SW 1271 (cell line): Measurements from ENCODE around the gene CABYR.

Source experiments
- DNase-seq, 2 experiments: peaks; one replicate each; lab custom pipeline; 2025; lab: John Stamatoyannopoulos, UW

Gene CABYR

DNA sequence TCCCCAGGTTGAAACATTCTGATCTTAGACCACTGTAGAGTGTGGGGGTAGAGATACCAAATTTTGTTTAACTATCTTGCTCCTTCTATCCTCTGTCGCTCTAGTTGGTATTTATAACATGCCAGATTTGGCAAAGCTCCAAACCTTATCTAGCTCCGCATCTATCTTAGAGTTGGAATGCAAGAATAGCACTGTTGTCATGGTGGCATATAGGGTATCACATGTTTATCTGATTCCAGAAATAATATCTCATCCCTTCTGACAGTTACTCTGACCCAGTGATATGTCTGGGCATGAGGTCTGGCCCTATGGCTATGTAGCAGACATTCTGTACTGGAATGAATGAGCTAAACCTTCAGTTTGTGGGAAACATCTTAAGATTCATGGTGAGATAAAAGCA, 51.7 kb downstream of the CABYR start:
- no peak for DNase-seq

DNA sequence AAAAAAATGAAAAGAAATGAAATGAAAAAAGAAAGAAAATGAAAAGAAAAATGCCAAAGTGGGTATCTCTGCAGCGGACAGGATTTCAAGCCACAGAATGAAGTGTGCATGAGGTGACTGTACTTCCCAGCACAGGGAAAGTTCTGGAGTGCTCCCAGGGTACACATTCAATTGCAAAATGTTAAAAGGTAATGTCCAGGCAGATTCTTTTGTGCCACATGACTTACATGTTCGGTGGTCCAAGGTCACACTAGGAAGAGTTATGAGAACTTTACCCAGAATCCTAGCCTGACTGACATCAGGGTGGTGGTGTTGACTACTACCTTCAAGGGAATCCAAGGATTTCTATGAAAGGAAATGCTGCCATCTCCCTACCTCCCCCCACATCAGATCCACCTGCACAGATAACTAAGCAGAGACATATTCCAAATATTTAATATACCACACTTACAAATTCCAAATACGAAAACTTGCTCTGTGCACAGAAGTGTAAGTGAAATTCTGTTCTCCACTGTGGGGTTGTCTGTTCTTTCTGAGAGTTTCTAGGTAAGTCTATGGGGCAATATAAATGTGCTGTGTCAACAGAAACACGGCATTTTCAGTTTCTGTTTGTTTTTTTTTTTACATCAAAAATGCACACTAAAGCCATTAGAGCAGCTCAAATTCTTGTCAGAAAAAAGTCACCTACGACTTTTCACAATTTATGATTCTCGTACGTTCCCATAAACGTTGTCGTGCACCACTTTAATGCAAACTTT, 56.6 kb downstream of the CABYR start:
- DNase-seq = no peak

DNA sequence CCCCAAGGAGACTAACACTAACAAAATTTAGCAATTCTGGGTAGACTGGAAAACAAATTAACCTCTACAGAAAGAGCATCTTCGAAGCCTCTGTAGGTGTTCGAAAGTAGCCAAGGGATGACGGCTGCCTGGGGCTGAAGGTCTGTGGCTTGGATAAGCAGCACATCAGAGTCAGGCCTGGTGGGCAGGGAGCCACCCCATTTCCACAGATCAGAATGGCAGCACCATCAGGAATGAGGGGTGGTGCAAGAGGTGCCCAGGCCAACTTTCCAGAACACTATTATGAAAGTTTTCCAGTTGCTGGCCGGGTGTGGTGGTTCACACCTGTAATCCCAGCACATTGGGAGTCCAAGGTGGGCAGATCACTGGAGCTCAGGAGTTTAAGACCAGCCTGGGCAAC, 57.9 kb downstream of the CABYR start:
- DNase-seq = no peak

DNA sequence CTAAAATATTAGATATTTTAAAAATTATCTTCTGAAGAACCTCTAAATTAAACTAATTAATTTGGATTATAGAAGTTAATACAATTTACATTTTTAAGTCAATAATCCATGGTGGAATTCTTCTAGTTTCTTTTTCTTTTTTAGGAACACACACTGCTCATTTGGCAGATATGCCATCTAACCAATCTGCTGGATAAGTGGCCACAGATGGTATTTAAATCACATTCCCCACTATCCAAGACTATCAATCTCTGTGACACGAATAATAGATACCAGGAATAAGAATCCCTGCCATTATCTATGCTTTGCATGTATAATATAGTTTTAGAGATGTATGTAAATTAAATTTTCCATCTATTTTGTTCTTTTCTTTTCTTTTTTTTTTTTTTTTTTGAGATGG, 58.5 kb downstream of the CABYR start:
- DNase-seq = no peak

DNA sequence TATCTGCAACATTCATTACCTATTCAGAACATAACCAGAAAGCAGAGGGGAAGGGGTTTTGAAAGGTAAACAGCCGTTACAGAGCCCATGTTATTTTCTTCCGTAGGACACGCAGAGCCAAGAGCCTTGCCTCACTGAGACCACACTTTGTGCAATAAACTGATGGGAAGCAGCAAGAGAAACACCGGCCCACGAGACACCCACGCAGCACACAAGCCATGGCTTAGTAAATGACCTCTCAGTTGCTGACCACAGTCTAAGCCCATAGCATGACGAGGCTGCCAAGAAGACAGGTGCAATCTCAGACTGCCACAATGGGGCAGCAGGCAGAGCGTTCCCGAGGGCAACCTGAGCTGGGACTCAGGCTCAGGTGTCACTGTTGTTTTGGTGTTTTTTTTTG, 59.6 kb downstream of the CABYR start:
- DNase-seq = no peak

DNA sequence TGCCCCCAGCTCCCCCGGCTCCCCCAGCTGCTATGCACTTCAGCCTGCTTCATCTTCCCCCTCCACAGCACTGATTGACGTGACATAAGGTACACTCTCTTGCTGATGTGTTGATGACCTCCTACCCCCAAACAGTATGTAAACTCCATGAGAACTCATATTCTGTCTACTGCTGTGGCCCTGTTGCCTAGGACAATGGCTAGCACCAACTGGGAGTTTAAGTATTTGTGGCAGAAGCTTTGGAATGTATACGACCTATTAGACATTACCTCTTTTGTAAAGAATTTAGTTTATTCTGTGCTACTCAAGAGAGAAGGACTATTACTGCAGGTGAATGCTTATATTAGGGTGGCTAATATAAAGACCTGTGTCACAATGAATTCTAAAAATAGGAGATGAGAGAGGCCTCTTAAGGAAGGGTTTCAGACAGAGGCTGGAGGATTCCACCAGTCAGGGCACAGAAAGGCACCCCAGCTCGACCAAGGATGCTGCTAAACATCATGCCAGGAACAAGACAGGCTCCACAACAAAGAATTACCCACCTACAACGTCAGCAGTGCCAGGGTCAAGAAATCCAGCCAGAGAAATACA, 60.6 kb downstream of the CABYR start:
- DNase-seq = no peak

DNA sequence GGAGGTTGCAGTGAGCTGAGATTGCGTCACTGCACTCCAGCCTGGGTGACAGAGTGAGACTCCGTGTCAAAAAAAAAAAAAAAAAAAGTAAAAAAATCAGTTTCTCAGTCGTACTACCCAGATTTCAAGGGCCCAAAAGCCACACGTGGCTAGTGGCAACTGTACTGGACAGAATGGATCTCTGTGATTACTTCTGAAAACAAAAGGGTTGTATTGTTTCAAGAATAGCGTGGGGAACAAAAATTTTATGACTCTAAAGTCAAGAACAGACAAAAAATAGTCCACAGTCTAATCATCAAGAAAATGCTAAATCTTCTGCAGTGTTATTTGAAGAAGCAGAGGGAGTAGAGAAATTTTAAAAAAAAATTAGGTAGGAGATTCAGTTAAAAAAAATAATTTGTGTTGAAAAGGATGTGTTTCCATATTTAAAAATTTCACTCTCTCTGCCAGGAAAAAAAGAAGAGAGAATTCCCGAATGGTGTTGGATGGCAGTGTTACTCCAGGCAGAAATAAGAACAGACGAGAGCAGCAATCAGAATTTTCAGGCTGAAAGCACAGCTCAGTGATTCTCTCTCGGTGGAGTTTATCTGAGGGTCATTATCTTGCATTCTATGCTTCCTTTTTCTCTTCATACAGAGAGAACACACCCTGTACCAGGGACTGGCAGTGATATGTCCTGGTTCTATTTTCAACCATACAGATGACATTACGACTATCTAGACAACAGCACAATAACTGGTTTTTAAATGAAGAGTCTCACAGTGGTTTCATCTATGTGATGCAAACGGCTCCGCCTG, 61.8 kb downstream of the CABYR start:
- DNase-seq = no peak

DNA sequence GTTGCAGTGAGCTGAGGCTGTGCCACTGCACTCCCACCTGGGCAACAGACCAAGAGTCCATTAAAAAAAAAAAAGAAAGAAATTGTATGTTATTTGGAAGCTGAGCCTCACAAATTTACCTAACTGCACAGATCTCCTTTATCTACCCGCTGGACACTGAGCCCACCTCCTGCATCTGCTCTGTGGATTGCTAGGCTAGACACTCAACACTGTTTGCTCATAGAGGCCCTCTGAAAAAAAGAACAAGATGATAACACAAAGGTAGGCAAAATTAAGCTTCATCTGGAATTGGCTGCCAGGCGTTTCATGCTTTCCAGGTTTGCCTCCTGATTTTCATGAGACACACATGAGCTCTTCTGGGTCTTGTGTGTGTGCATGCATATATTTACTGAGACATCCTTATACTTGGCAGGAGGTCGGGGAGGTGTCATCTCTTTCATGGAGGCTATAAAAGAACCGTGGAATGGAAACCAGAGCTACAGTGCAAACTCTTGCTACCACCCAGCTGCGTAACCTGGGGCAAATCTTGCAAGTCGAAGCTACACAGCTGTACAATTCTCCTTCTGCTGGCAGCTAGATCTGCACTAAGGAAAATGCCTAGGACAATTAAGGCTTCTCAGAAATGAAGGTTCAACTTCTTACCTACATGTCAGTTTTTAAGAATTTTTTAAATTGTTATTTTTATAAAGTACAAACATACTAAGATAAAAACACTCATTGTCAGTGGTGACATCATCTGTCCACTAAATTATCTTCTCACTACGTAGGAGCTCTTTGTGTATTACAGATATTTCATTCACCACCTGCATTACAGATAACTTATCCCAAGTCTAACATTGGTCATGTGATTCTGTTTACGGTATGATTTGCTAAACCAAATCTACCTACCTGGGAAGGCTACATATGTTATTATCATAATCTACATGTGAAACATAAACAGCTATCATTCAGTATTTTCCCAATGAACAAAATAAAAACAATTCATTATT, 63.1 kb downstream of the CABYR start:
- no peak for DNase-seq

DNA sequence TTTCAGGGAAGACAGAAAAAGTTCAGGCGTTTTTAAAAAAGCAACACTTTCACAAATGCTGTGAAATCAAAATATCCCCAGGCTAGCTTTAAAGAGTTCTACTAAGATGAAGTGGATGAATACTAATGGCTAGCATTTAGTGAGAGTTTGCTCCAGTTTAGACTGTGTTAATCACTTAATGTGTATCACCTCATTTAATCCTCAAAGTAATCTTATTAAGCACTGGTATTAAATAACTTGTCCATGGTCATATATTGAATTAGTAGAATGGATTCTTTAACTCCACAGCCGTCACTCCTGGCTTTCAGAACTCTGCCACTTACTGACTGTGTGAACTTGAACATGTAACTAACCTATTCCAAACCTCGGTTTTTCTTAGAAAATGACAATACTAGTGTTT, 66.0 kb downstream of the CABYR start:
- DNase-seq = no peak

DNA sequence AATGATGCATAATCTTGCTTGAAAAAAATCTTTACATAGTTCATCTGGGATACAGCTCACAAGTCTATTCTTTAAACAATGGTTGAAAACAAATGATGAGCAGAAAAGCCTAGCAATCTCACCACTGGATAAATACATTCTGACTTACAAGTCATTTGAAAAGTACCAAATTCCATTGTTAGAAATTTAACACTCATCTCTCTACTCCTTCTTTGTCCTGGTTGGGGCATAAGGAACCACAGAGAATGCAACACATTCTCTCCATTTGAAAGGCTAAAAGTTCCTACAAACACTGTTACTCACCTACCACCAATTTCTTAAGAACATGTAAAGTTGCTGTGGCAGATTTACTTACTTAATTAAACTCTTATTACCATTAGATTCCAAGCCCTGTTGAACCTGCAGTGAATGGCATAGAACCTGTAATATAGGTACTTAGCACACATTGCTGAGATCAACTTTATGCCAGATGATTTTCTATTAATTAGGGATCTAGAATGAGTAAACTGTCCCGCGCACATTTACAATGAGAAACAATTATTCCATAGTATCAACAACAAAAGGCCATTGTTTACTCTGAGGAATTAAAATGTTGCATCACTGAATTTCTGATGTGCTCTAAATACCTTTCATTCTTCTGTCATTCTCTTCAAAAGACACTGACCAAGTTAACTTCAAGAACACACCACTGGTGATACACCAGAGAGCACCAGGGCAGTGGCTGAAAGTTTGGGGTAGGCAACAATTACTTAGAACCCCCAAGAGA, 69.6 kb downstream of the CABYR start:
- peak in 1 of 2 experiments; percentile 37 for DNase-seq

DNA sequence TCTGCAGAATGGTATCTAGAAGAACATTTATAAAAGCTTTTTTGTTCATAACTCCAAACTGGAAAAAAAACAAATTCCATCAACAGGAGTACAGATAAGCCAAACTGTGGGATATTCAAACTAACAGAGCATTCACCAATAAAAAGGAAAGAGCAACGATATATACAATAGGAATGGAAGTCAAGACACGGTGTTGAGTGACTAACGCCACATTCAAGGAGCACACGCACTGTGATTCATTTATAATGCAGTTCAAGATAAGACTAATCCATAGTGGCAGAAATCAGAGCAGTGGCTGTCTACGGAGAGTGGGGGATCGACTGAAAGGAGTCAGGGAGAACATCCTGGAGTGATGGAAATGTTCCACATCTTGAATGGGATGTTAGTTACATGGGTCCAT, 70.7 kb downstream of the CABYR start:
- DNase-seq = no peak
